AG04450 (cell line): ENCODE results near the gene NDUFA3. TPM values are rescaled to one million over a fixed set of nuclear protein-coding genes. Genes with fewer than 3 reads are reported as not detected.
"Not testable (repeated sequence)": the region's sequence is repeated elsewhere in the genome, so short reads cannot be mapped to it uniquely, and the experiment has no call there.

Experiments
- CTCF ChIA-PET: fragments of 300-600, 350-600 bp; formaldehyde crosslinking; extraction: SDS; loops from one replicate; lab custom pipeline; 2022; ENCODE audit warnings: antibody characterized with exemption, inconsistent platforms; lab: Charles Lee
- POLR2A ChIA-PET: fragments of 350-600 bp; formaldehyde crosslinking; extraction: SDS; loops from one replicate; lab custom pipeline; 2021; ENCODE audit warnings: antibody characterized with exemption, inconsistent platforms; lab: Yijun Ruan, JAX
- DNase-seq: peaks from one replicate; pipeline ENCODE4 v3.0.0-alpha.2; 2011; ENCODE audit warnings: low read depth, low spot score
- H3K27ac ChIP-seq: one replicate; pipeline ENCODE4 v1.5.1; 2012; ENCODE audit warnings: low read depth, low read length, control low read depth
- H3K27me3 ChIP-seq: one replicate; pipeline ENCODE4 v1.6.0; 2012; ENCODE audit warnings: low read length; ENCODE audit not compliant: control insufficient read depth, insufficient read depth
- H3K4me3 ChIP-seq: 2 replicates; pipeline ENCODE4 v1.5.1; 2011; ENCODE audit warnings: mild to moderate bottlenecking, low read depth, low read length, control low read depth
- H3K9me3 ChIP-seq: 2 replicates; pipeline ENCODE4 v1.5.1; 2012; ENCODE audit warnings: low read length; ENCODE audit not compliant: control insufficient read depth, insufficient read depth
- polyA plus RNA-seq: library from polyadenylated mRNA; depleted of rRNA; stranded (reverse); fragments of >200 nt; gene quantifications from 2 replicates; pipeline ENCODE4 v1.2.3, GENCODE V29; 2011
- TF ChIP-seq, protein P1 (sequence below): IDR thresholded peaks from 2 replicates; pipeline ENCODE4 v1.5.1; 2011; ENCODE audit warnings: low read depth, low read length, control low read depth, inconsistent platforms

The NDUFA3 gene
- polyA plus RNA-seq, 1 experiment = 35.4 TPM

DNA sequence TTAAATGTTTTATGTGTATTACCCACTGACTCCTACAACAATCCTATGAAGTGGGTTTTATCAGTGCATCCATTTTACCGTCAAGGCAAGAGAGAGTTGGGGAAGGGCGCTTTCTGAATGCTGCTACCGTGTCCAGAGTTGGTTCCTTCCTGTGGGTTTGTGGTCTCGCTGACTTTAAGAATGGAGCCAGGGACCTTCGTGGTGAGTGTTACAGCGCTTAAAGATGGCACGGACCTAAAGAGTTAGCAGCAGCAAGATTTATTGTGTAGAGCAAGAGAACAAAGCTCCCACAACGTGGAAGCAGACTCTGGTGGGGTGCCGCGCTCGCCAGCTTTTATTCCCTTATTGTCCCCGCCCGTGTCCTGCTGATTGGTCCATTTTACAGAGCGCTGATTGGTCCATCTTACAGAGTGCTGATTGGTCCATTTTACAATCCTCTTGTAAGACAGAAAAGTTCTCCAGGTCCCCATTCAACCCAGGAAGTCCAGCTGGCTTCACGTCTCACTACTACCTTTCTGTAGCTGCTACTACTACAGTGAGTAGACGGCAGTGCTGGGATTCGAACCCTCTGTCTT is 8.1 kb upstream of the NDUFA3 start:
- Histone ChIP-seq H3K9me3 (peaks cover 17% of the 10 kb centered on the region), H3K4me3 (no peak overlapping the region), H3K27ac (no peak overlapping the region), H3K27me3 (no peaks in the 10 kb centered on the region)
- TF ChIP-seq, protein P1, sequence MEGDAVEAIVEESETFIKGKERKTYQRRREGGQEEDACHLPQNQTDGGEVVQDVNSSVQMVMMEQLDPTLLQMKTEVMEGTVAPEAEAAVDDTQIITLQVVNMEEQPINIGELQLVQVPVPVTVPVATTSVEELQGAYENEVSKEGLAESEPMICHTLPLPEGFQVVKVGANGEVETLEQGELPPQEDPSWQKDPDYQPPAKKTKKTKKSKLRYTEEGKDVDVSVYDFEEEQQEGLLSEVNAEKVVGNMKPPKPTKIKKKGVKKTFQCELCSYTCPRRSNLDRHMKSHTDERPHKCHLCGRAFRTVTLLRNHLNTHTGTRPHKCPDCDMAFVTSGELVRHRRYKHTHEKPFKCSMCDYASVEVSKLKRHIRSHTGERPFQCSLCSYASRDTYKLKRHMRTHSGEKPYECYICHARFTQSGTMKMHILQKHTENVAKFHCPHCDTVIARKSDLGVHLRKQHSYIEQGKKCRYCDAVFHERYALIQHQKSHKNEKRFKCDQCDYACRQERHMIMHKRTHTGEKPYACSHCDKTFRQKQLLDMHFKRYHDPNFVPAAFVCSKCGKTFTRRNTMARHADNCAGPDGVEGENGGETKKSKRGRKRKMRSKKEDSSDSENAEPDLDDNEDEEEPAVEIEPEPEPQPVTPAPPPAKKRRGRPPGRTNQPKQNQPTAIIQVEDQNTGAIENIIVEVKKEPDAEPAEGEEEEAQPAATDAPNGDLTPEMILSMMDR = no peak
- POLR2A ChIA-PET = no interaction called here
- no peak for DNase-seq
- CTCF ChIA-PET = interaction anchor here (1.4 kb wide), 1 partner anchor 71 kb away, joined by 4 read pairs; no protein-coding TSS in a partner anchor

DNA sequence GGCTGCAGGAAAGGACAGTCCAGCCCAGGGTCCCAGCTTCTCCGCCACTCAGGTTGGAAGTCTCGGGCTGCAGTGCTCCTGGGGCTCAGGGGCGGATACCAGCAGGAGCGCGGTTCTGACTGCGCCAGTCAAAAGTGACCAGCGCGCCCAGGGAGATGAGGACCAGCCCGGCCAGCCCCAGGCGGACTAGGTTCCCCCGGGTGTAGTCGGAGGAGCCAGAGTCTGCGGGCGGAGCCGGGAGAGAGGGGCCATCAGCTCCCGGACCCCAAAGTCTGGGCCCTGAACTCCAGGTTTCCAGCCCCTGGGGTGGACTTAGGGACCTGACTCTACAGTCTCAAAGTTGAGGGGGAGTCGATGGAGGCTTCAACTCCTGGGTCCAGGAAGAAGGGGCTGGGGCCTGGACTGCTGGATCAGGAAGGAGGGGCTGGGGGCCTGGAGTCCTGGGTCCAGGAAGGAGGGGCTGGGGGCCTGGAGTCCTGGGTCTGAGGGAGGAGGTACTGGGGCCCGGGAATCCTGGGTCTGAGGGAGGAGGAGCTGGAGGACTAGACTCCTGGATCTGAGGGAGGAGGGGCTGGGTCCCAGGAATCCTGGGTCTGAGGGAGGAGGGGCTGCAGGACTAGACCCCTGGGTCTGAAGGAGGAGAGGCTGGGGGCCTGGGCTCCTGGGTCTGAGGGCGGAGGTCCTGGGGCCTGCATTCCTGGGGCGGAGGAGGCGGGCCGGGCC is 7.4 kb upstream of the NDUFA3 start:
- Histone ChIP-seq H3K9me3 (peaks cover 17% of the 10 kb centered on the region), H3K27me3 (no peaks in the 10 kb centered on the region), H3K4me3 (peak overlapping the region; percentile 46), H3K27ac (peak overlapping the region; percentile 11)
- ChIA-PET POLR2A (interaction anchor here (0.9 to 2.1 kb wide), 4 partner anchors 20 to 227 kb away, joined by 3 to 18 read pairs (median 8); partner anchors contain the start of genes CNOT3, PRPF31, RPS9 and TFPT), CTCF (interaction anchor here (0.5 to 2.3 kb wide), 7 partner anchors 59 to 302 kb away, joined by 3 to 10 read pairs (median 4); no protein-coding TSS in a partner anchor)
- no peak for DNase-seq
- TF ChIP-seq, protein P1 = no peak

DNA sequence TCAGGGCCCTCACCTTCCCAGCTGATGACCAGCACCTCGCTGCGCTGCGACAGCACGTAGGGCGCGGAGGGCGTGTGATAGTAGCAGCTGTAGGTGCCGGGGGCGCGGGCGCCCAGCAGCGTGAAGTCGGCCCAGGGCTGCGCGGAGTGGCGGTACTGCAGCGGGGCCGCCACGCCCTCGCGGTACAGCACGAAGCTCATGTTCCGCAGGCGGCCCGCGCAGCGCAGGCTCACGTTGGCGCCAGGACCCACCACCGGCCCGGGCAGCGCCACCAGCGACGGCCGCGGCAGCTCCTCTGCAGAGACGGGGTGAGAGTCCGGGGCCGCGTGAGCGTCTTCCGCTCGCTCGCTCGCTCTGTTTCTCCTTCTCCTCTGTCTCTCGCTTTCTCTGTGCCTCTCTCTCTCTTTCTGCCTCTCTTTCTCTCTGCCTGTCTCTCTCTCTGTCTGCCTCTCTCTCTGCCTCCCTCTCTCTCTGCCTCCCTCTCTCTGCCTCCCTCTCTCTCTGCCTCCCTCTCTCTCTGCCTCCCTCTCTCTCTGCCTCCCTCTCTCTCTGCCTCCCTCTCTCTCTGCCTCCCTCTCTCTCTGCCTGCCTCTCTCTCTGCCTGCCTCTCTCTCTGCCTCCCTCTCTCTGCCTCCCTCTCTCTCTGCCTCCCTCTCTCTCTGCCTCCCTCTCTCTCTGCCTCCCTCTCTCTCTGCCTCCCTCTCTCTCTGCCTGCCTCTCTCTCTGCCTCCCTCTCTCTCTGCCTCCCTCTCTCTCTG is 6.6 kb upstream of the NDUFA3 start:
- Histone ChIP-seq H3K4me3 (peak overlapping the region; percentile 49), H3K9me3 (peaks cover 17% of the 10 kb centered on the region)
- H3K27me3 ChIP-seq, H3K27ac ChIP-seq, DNase-seq: not testable (repeated sequence)
- ChIA-PET POLR2A (interaction anchor here (0.9 to 2.1 kb wide), 4 partner anchors 19 to 227 kb away, joined by 3 to 18 read pairs (median 8); partner anchors contain the start of genes CNOT3, PRPF31, RPS9 and TFPT), CTCF (interaction anchor here (0.5 to 2.3 kb wide), 8 partner anchors 60 to 324 kb away, joined by 3 to 10 read pairs (median 4); no protein-coding TSS in a partner anchor)

DNA sequence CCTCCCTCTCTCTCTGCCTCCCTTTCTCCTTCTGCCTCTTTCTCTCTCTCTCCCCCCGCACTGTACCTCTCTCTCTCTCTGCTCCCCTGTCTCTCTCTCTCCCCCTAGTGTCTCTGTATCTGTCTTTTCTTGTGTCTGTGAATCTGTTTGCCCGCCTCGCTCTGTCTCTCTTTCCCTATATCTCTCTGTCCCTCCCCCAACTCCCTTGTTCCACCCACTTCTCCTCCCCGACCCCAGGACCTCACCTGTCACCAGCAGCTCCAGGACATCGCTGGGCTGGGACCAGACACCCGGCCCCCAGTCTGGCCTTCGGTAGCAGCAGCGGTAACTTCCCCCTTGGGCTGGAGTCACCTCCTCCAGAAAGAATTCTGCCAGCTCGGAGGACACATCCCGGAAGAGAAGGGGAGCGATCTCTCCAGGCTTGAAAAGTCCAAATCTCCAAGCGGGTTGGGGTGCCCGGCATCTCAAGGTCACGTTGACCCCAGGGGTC is 6.0 kb upstream of the NDUFA3 start:
- no peak for DNase-seq
- H3K4me3 ChIP-seq = peak overlapping the region; percentile 49
- CTCF ChIA-PET = interaction anchor here (1.3 to 2.3 kb wide), 2 partner anchors 67 to 324 kb away, joined by 3 to 10 read pairs; no protein-coding TSS in a partner anchor
- no peaks in the 10 kb centered on the region for H3K27me3 ChIP-seq
- POLR2A ChIA-PET = interaction anchor here (1.0 to 2.1 kb wide), 3 partner anchors 18 to 352 kb away, joined by 6 to 18 read pairs (median 6); partner anchors contain the start of genes CNOT3, LENG8, PRPF31 and TFPT
- TF ChIP-seq, protein P1 = peak; percentile 55
- peaks cover 17% of the 10 kb centered on the region for H3K9me3 ChIP-seq
- no peak overlapping the region for H3K27ac ChIP-seq
